Measurements from ENCODE around the gene CDC27.
"Not testable (repeated sequence)": the region's sequence is repeated elsewhere in the genome, so short reads cannot be mapped to it uniquely, and the experiment has no call there.

GRCh38 chr17:47168896-47169295, 20.2 kb downstream of the CDC27 start:
- not testable (repeated sequence) for TF ChIP-seq CTCF (conservative IDR thresholded peaks at IDR 0.05; ENCODE audit: low read length); EZH2phosphoT487 (IDR thresholded peaks at IDR 0.05; ENCODE audit: borderline replicate concordance, low read depth, low read length)

Measured in OCI-LY7 (cell line).